Thymus (tissue), 11 donors: ENCODE measurements around the gene CPM. TPM values are rescaled to one million over a fixed set of nuclear protein-coding genes. Genes with fewer than 3 reads are reported as not detected.

Experiments
- DNase-seq, 9 donors: peaks; one replicate each; pipeline ENCODE4 v3.0.0-alpha.2; 2013; ENCODE audit warnings: low spot score in 9 of 9, low read depth in 6 of 9, missing footprints in 1 of 9
- H3K27ac ChIP-seq, 2 donors: one replicate each; pipeline ENCODE4 v1.5.1; 2013; ENCODE audit warnings: control low read depth in 1 of 2, low read depth in 1 of 2, low read length in 1 of 2, mild to moderate bottlenecking in 1 of 2, moderate library complexity in 1 of 2
- H3K27me3 ChIP-seq, 2 donors: one replicate each; pipeline ENCODE4 v1.5.1; 2013; ENCODE audit warnings: low read length in 1 of 2; ENCODE audit not compliant: control insufficient read depth in 2 of 2, insufficient read depth in 1 of 2
- H3K36me3 ChIP-seq, 2 donors: one replicate each; pipeline ENCODE4 v1.5.1; 2013; ENCODE audit warnings: low read length in 1 of 2, mild to moderate bottlenecking in 1 of 2, moderate library complexity in 1 of 2; ENCODE audit not compliant: control insufficient read depth in 2 of 2, insufficient read depth in 2 of 2
- H3K4me1 ChIP-seq, 2 donors: one replicate each; pipeline ENCODE4 v1.5.1; 2013; ENCODE audit warnings: low read length in 2 of 2; ENCODE audit not compliant: control insufficient read depth in 2 of 2, insufficient read depth in 2 of 2
- H3K4me3 ChIP-seq, 2 donors: one replicate each; pipeline ENCODE4 v1.5.1; 2013; ENCODE audit warnings: low read length in 2 of 2, control low read depth in 1 of 2, mild to moderate bottlenecking in 1 of 2
- H3K9me3 ChIP-seq, 2 donors: one replicate each; pipeline ENCODE4 v1.5.1; 2013; ENCODE audit warnings: low read length in 1 of 2, mild to moderate bottlenecking in 1 of 2; ENCODE audit not compliant: control insufficient read depth in 2 of 2, insufficient read depth in 1 of 2
- WGBS: extraction: QIAGEN DNeasy Blood & Tissue Kit; methylation state at CpG from one replicate; pipeline ENCODE4 v1.1.7; 2013; 5-methylcytosine and 5-hydroxymethylcytosine counted together
- polyA plus RNA-seq: library from polyadenylated mRNA; stranded (reverse); fragments of 200-250 nt; gene quantifications from one replicate; pipeline ENCODE4 v1.2.3, GENCODE V29; 2013
- total RNA-seq: library from RNA; stranded (reverse); fragments of 120-200 nt; gene quantifications from one replicate; pipeline ENCODE4 v1.2.4, GENCODE V29; 2013
- donor health status: healthy.

Gene CPM
- total and polyA plus RNA-seq, 2 donors = 2.7 to 11.4 TPM

- DNase-seq = no peak
- Histone ChIP-seq H3K36me3 (no peaks in the 10 kb centered on the region), H3K9me3 (no peaks in the 10 kb centered on the region), H3K4me1 (no peaks in the 10 kb centered on the region), H3K4me3 (no peak overlapping the region), H3K27me3 (no peaks in the 10 kb centered on the region), H3K27ac (no peak overlapping the region)
- 98% methylated on average over 8 of the region's 8 CpGs for WGBS
These were observed 29.5 kb downstream of the CPM start for GRCh38 chr12:68903511-68903910.

GRCh38 chr12:68901551-68901950 is 31.4 kb downstream of the CPM start:
- DNase-seq = no peak
- no peak overlapping the region for H3K27ac ChIP-seq
- H3K4me1 ChIP-seq = no peaks in the 10 kb centered on the region
- no peaks in the 10 kb centered on the region for H3K36me3 ChIP-seq
- no peaks in the 10 kb centered on the region for H3K9me3 ChIP-seq
- no peak overlapping the region for H3K4me3 ChIP-seq
- H3K27me3 ChIP-seq = no peaks in the 10 kb centered on the region
- 97% methylated on average over 2 of the region's 2 CpGs for WGBS

GRCh38 chr12:68901145-68901544 is 31.8 kb downstream of the CPM start:
- no peak for DNase-seq
- no peaks in the 10 kb centered on the region for H3K9me3 ChIP-seq
- no peaks in the 10 kb centered on the region for H3K4me1 ChIP-seq
- H3K36me3 ChIP-seq = no peaks in the 10 kb centered on the region
- H3K27me3 ChIP-seq = no peaks in the 10 kb centered on the region
- no peak overlapping the region for H3K4me3 ChIP-seq
- no peak overlapping the region for H3K27ac ChIP-seq
- WGBS = 95% methylated on average over 2 of the region's 2 CpGs

GRCh38 chr12:68900241-68900640 is 32.7 kb downstream of the CPM start:
- 50% methylated on average over 2 of the region's 2 CpGs for WGBS
- no peak for DNase-seq
- H3K27me3 ChIP-seq = no peaks in the 10 kb centered on the region

GRCh38 chr12:68899251-68899771 is 33.7 kb downstream of the CPM start:
- DNase-seq = no peak
- no peak overlapping the region for H3K27ac ChIP-seq

More at GRCh38 chr12:68900241-68900640, 32.7 kb downstream of the CPM start:
- Histone ChIP-seq H3K36me3 (no peaks in the 10 kb centered on the region), H3K4me1 (no peaks in the 10 kb centered on the region), H3K27ac (no peak overlapping the region), H3K9me3 (no peaks in the 10 kb centered on the region), H3K4me3 (no peak overlapping the region)

GRCh38 chr12:68896881-68897540 is 36.0 kb downstream of the CPM start:
- DNase-seq = no peak
- no peaks in the 10 kb centered on the region for H3K27me3 ChIP-seq
- H3K36me3 ChIP-seq = no peaks in the 10 kb centered on the region
- no peaks in the 10 kb centered on the region for H3K9me3 ChIP-seq
- H3K4me1 ChIP-seq = peaks cover 3 to 5% of the 10 kb centered on the region in 2 donors
- 58% methylated on average over 4 of the region's 4 CpGs for WGBS
- H3K4me3 ChIP-seq = no peak overlapping the region
- H3K27ac ChIP-seq = no peak overlapping the region

More at GRCh38 chr12:68899251-68899771, 33.7 kb downstream of the CPM start:
- 96% methylated on average over 4 of the region's 4 CpGs for WGBS
- Histone ChIP-seq H3K4me1 (no peaks in the 10 kb centered on the region), H3K36me3 (no peaks in the 10 kb centered on the region), H3K27me3 (no peaks in the 10 kb centered on the region), H3K9me3 (no peaks in the 10 kb centered on the region), H3K4me3 (no peak overlapping the region)

- peaks cover 5 to 21% of the 10 kb centered on the region in 2 donors for H3K4me1 ChIP-seq
- no peaks in the 10 kb centered on the region for H3K27me3 ChIP-seq
- 98% methylated on average over 7 of the region's 7 CpGs for WGBS
- no peaks in the 10 kb centered on the region for H3K36me3 ChIP-seq
- no peak overlapping the region for H3K4me3 ChIP-seq
- no peaks in the 10 kb centered on the region for H3K9me3 ChIP-seq
- no peak overlapping the region for H3K27ac ChIP-seq
- no peak for DNase-seq
These were observed 38.6 kb downstream of the CPM start for GRCh38 chr12:68894276-68894855.

GRCh38 chr12:68893741-68894140 is 39.2 kb downstream of the CPM start:
- no peaks in the 10 kb centered on the region for H3K36me3 ChIP-seq
- H3K4me3 ChIP-seq = no peak overlapping the region
- H3K9me3 ChIP-seq = no peaks in the 10 kb centered on the region
- 98% methylated on average over 3 of the region's 3 CpGs for WGBS
- H3K27ac ChIP-seq = no peak overlapping the region
- no peaks in the 10 kb centered on the region for H3K27me3 ChIP-seq
- no peak for DNase-seq
- peaks cover 5 to 21% of the 10 kb centered on the region in 2 donors for H3K4me1 ChIP-seq

GRCh38 chr12:68893201-68893600 is 39.8 kb downstream of the CPM start:
- H3K4me3 ChIP-seq = no peak overlapping the region
- H3K27me3 ChIP-seq = no peaks in the 10 kb centered on the region
- 95% methylated on average over 2 of the region's 2 CpGs for WGBS
- H3K27ac ChIP-seq = no peak overlapping the region
- no peaks in the 10 kb centered on the region for H3K9me3 ChIP-seq
- H3K4me1 ChIP-seq = peaks cover 5 to 21% of the 10 kb centered on the region in 2 donors
- DNase-seq = no peak
- H3K36me3 ChIP-seq = no peaks in the 10 kb centered on the region
